Thyroid gland (tissue), 4 donors: ENCODE measurements around the gene GLTP.

ENCODE experiments used
- POLR2A ChIP-seq, 2 donors: fragments of 450-650 bp; IDR thresholded peaks; one replicate each; pipeline ENCODE4 v1.6.1; 2017; ENCODE audit warnings: antibody characterized with exemption in 2 of 2, mild to moderate bottlenecking in 2 of 2, moderate library complexity in 1 of 2
- TF ChIP-seq, protein P1 (sequence below), 6 experiments: fragments of 200-600 bp in 3 of 6; fragments of 450-650 bp in 3 of 6; sonication (generic) in 3 of 6; IDR thresholded peaks; one replicate each; pipeline ENCODE4 v1.5.1; 2016 to 2019; ENCODE audit warnings: antibody characterized with exemption in 6 of 6, mild to moderate bottlenecking in 2 of 6, inconsistent platforms in 1 of 6, moderate library complexity in 1 of 6

DNA sequence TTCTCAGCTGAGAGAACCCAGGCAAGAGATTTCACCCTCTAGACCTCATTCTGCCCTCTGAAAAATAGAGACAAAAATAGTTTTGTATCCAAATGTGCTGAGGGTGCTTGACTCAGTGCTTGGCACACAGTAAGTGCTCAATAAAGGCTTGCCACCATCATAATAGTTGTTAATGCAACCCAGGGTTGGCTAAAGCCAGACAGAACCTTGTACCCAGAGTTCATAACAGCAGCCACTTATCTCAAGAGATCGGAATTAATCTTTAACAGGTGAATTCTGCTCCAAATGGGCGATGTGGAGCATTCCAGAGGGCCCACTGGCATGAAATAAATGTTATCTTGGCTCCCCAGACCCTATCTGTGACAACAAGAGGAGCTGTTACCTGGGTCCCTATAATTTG lies 50.1 kb downstream of the GLTP start:
- TF ChIP-seq, protein P1, sequence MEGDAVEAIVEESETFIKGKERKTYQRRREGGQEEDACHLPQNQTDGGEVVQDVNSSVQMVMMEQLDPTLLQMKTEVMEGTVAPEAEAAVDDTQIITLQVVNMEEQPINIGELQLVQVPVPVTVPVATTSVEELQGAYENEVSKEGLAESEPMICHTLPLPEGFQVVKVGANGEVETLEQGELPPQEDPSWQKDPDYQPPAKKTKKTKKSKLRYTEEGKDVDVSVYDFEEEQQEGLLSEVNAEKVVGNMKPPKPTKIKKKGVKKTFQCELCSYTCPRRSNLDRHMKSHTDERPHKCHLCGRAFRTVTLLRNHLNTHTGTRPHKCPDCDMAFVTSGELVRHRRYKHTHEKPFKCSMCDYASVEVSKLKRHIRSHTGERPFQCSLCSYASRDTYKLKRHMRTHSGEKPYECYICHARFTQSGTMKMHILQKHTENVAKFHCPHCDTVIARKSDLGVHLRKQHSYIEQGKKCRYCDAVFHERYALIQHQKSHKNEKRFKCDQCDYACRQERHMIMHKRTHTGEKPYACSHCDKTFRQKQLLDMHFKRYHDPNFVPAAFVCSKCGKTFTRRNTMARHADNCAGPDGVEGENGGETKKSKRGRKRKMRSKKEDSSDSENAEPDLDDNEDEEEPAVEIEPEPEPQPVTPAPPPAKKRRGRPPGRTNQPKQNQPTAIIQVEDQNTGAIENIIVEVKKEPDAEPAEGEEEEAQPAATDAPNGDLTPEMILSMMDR (IDR thresholded peaks at IDR 0.05), result no peak
- no peak for TF ChIP-seq POLR2A (IDR thresholded peaks at IDR 0.05)
